GM20431 (cell line): ENCODE results near the gene MFSD12.
"Not testable (repeated sequence)": the region's sequence is repeated elsewhere in the genome, so short reads cannot be mapped to it uniquely, and the experiment has no call there.

Experiments
- in situ Hi-C: fragments of 300-500 bp; cut with MseI, MboI; formaldehyde crosslinking; loops from one replicate; pipeline ENCODE4 v1.15.0; 2020; ENCODE audit warnings: low sequenced_read_pairs; ENCODE audit not compliant: unreplicated experiment

The MFSD12 gene

GRCh38 chr19:3511506-3512251, 45.7 kb downstream of the MFSD12 start:
- in situ Hi-C loops, result no loop called here

- in situ Hi-C loops, result no loop called here
These were observed 46.7 kb downstream of the MFSD12 start for GRCh38 chr19:3510727-3511126.

- in situ Hi-C loops, result no loop called here
These were observed 47.8 kb downstream of the MFSD12 start for GRCh38 chr19:3509566-3509989.

- in situ Hi-C loops, result no loop called here
These were observed 48.4 kb downstream of the MFSD12 start for GRCh38 chr19:3508771-3509535.

- in situ Hi-C loops, result not testable (repeated sequence)
These were observed 49.2 kb downstream of the MFSD12 start for GRCh38 chr19:3508121-3508661.

- in situ Hi-C loops, result no loop called here
These were observed 49.8 kb downstream of the MFSD12 start for GRCh38 chr19:3507371-3508120.

- in situ Hi-C loops, result no loop called here
These were observed 50.7 kb downstream of the MFSD12 start for GRCh38 chr19:3506384-3507340.

GRCh38 chr19:3505598-3506383, 51.6 kb downstream of the MFSD12 start, which contains the start of gene FZR1:
Gene FZR1 (plus strand): TSS chr19:3506311. CDS start chr19:3522990, 16,679 bp downstream.
- in situ Hi-C loops, result no loop called here

- in situ Hi-C loops, result no loop called here
These were observed 52.7 kb downstream of the MFSD12 start for GRCh38 chr19:3504735-3505134.

- in situ Hi-C loops, result no loop called here
These were observed 54.3 kb downstream of the MFSD12 start for GRCh38 chr19:3503036-3503572.

GRCh38 chr19:3501780-3502179, 55.6 kb downstream of the MFSD12 start:
- in situ Hi-C loops, result no loop called here

GRCh38 chr19:3500429-3501101, 56.8 kb downstream of the MFSD12 start, which contains the start of gene DOHH:
Gene DOHH (minus strand): TSS chr19:3500674. CDS start chr19:3496814, 3,860 bp downstream.
- in situ Hi-C loops, result no loop called here

- in situ Hi-C loops, result no loop called here
These were observed 57.5 kb downstream of the MFSD12 start for GRCh38 chr19:3499738-3500428.

GRCh38 chr19:3497757-3498520, 59.4 kb downstream of the MFSD12 start:
- in situ Hi-C loops, result no loop called here

GRCh38 chr19:3496392-3497273, 60.8 kb downstream of the MFSD12 start:
- in situ Hi-C loops, result no loop called here
